Neural progenitor cell (in vitro differentiated cells): ENCODE results near the gene DUSP19.

ENCODE experiments used
- EZH2 ChIP-seq: fragments of 200-600 bp; sonication (generic); IDR thresholded peaks from 2 replicates; pipeline ENCODE4 v1.6.1; 2017; ENCODE audit warnings: antibody characterized with exemption, mild to moderate bottlenecking, moderate library complexity
- TF ChIP-seq, protein P1 (sequence below): fragments of 200-600 bp; sonication (generic); IDR thresholded peaks from 2 replicates; pipeline ENCODE4 v1.5.1; 2017; ENCODE audit warnings: antibody characterized with exemption, mild to moderate bottlenecking

DNA sequence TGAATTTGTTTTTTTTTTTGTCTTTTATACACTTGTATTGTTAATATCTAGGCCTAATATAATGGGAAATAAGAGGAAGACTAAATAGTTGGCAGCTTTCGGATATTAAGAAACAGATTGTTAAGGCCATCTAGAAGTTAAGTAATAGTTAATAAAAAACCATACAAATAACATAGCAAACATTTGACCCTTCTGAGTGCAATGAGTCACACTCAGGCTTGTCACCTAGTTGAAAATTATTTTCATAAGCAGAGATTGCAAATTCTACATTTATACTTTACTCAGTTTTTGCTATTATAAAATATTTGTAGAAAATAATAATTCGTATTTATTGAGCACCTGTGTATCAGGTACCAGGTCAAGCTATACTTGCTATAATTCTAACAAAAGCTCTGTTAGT is 48.1 kb downstream of the DUSP19 start:
- TF ChIP-seq, protein P1, sequence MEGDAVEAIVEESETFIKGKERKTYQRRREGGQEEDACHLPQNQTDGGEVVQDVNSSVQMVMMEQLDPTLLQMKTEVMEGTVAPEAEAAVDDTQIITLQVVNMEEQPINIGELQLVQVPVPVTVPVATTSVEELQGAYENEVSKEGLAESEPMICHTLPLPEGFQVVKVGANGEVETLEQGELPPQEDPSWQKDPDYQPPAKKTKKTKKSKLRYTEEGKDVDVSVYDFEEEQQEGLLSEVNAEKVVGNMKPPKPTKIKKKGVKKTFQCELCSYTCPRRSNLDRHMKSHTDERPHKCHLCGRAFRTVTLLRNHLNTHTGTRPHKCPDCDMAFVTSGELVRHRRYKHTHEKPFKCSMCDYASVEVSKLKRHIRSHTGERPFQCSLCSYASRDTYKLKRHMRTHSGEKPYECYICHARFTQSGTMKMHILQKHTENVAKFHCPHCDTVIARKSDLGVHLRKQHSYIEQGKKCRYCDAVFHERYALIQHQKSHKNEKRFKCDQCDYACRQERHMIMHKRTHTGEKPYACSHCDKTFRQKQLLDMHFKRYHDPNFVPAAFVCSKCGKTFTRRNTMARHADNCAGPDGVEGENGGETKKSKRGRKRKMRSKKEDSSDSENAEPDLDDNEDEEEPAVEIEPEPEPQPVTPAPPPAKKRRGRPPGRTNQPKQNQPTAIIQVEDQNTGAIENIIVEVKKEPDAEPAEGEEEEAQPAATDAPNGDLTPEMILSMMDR: no peak
- TF ChIP-seq EZH2: no peak
